Cerebellar nuclear complex (tissue), 1 donor: Measurements from ENCODE around the gene PCDHA7.
"Not testable (repeated sequence)": the region's sequence is repeated elsewhere in the genome, so short reads cannot be mapped to it uniquely, and the experiment has no call there.

Source experiments
- DNase-seq, 2 experiments: peaks; one replicate each; lab custom pipeline; 2025; lab: John Stamatoyannopoulos, UW

The PCDHA7 gene, protein sequence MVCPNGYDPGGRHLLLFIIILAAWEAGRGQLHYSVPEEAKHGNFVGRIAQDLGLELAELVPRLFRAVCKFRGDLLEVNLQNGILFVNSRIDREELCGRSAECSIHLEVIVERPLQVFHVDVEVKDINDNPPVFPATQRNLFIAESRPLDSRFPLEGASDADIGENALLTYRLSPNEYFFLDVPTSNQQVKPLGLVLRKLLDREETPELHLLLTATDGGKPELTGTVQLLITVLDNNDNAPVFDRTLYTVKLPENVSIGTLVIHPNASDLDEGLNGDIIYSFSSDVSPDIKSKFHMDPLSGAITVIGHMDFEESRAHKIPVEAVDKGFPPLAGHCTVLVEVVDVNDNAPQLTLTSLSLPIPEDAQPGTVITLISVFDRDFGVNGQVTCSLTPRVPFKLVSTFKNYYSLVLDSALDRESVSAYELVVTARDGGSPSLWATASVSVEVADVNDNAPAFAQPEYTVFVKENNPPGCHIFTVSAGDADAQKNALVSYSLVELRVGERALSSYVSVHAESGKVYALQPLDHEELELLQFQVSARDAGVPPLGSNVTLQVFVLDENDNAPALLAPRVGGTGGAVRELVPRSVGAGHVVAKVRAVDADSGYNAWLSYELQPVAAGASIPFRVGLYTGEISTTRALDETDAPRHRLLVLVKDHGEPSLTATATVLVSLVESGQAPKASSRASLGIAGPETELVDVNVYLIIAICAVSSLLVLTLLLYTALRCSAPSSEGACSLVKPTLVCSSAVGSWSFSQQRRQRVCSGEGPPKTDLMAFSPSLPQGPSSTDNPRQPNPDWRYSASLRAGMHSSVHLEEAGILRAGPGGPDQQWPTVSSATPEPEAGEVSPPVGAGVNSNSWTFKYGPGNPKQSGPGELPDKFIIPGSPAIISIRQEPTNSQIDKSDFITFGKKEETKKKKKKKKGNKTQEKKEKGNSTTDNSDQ

DNA sequence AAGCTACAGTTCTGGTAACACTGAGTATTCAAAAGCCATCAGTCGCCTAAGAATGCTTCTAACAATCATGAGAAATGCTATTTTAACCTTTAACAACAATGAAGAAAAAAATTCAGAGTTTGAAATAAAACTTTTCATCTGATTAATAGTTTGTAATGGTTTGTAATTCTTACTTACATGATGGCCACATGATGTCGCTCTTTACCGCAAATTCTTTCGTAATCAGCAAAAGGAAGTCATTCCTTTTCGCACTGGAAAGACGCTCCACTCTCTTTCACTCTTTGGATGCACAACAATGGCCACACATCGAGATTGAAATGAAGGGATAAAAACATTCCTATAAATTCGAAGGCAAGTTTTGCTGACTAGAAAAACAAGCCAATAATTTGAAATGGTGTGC lies at the start of gene PCDHA7:
Gene PCDHA7 (plus strand): TSS at position 277 of the 400 bp plus-strand sequence. CDS start 115 bp downstream, at position 392.
- no peak for DNase-seq

DNA sequence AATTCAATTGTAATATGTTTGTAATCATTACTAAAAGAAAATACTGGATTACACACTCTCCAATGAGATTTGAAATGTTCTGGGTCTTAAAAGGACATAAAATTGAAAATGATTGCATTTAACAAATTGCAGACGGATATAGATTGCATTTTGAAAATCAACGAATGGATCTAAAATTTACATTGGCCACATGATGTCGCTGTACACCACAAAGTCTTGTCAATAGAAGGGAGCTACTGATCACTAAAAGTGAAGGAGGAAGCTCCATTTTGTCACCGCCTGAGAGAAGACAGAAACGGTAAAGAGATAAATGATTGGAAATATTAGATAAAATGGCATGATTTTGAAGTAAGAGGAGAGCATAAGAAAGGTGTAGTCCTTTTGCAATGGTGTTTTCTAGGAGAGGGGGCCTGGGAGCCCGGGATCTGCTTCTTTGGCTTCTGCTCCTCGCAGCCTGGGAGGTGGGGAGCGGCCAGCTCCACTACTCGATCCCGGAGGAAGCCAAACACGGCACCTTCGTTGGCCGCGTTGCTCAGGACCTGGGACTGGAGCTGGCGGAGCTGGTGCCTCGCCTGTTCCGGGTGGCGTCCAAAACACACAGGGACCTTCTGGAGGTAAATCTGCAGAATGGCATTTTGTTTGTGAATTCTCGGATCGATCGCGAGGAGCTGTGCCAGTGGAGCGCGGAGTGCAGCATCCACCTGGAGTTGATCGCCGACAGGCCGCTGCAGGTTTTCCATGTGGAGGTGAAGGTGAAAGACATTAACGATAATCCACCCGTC lies 48.0 kb upstream of the PCDHA7 start, which contains the start of gene PCDHA1:
Gene PCDHA1 (plus strand): TSS at position 236 of the 782 bp plus-strand sequence.
- DNase-seq = no peak

DNA sequence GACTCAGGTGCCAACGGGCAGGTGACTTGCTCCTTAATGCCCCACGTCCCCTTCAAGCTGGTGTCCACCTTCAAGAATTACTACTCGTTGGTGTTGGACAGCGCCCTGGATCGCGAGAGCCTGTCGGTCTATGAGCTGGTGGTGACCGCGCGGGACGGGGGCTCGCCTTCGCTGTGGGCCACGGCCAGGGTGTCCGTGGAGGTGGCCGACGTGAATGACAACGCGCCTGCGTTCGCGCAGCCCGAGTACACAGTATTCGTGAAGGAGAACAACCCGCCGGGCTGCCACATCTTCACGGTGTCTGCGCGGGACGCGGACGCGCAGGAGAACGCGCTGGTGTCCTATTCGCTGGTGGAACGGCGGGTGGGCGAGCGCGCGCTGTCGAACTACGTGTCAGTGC lies 46.6 kb upstream of the PCDHA7 start:
- not testable (repeated sequence) for DNase-seq

DNA sequence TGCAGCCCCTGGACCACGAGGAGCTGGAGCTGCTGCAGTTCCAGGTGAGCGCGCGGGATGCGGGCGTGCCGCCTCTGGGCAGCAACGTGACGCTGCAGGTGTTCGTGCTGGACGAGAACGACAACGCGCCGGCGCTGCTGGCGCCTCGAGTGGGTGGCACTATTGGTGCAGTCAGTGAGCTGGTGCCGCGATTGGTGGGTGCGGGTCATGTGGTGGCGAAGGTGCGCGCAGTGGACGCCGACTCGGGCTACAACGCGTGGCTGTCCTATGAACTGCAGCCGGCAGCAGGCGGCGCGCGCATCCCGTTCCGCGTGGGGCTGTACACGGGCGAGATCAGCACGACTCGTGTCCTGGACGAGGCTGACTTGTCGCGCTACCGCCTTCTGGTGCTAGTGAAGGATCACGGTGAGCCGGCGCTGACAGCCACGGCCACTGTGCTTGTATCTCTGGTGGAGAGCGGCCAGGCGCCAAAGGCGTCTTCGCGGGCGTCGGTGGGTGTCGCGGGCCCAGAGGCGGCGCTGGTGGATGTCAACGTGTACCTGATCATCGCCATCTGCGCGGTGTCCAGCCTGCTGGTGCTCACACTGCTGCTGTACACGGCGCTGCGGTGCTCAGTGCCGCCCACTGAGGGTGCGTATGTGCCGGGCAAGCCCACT lies 46.1 kb upstream of the PCDHA7 start:
- DNase-seq = not testable (repeated sequence)

DNA sequence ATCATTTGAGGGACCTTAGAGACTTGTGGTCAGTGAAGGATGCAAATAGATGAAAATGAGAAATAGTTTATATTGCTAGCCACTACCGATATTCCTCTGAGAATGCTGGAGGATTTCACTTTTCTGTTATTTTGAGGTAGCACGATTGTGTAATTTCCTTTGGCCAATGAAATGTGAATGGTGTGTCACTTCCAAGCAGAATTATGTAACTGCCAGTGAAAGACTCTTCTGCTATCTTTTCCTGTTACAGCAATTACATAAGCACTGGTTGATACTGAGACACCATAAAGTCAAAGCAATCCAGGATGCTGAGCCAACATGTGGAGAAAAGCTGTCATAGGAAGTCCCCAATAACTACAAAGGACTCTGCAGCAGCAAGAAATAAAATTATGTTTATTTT lies 43.0 kb upstream of the PCDHA7 start:
- no peak for DNase-seq

DNA sequence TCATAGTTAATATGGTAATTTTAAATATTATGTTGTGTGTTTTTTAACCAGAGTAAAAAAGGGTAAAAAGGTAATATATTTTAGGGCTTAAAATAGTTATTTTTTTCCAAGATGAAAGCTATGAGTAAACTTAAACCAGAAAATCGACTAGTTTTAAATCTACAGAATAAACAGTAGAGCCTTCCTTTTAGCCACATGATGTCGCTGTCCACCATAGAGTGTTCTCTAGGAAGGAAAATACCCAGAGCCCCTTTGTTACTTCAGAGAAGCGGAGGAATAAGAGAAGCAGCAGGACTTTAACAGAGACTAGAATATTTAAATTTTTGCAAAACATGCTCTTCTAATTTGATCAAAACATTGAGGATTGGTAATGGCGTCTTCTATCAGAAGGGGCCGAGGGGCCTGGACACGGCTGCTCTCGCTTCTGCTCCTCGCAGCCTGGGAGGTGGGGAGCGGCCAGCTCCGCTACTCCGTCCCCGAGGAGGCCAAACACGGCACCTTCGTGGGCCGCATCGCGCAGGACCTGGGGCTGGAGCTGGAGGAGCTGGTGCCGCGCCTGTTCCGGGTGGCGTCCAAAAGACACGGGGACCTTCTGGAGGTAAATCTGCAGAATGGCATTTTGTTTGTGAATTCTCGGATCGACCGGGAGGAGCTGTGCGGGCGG lies 39.3 kb upstream of the PCDHA7 start, which contains the start of gene PCDHA2:
Gene PCDHA2 (plus strand): TSS at position 258 of the 664 bp plus-strand sequence.
- DNase-seq = no peak

DNA sequence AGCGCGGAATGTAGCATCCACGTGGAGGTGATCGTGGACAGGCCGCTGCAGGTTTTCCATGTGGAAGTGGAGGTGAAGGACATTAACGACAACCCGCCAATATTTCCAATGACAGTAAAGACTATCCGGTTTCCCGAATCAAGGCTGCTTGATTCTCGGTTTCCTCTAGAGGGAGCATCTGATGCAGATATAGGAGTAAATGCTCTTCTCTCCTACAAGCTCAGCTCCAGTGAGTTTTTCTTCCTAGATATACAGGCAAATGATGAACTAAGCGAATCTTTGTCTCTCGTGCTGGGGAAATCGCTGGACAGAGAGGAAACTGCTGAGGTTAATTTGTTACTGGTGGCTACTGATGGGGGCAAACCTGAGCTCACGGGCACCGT lies 38.8 kb upstream of the PCDHA7 start:
- no peak for DNase-seq

DNA sequence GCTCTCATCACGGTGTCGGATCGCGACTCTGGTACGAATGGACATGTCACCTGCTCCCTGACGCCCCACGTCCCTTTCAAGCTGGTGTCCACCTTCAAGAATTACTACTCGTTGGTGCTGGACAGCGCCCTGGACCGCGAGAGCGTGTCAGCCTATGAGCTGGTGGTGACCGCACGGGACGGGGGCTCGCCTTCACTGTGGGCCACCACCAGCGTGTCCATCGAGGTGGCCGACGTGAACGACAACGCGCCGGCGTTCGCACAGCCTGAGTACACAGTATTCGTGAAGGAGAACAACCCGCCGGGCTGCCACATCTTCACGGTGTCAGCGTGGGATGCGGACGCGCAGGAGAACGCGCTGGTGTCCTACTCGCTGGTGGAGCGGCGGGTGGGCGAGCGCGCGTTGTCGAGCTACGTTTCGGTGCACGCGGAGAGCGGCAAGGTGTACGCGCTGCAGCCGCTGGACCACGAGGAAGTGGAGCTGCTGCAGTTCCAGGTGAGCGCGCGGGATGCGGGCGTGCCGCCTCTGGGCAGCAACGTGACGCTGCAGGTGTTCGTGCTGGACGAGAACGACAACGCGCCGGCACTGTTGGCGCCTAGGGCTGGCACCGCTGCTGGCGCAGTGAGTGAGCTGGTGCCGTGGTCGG lies 37.9 kb upstream of the PCDHA7 start:
- DNase-seq = not testable (repeated sequence)

DNA sequence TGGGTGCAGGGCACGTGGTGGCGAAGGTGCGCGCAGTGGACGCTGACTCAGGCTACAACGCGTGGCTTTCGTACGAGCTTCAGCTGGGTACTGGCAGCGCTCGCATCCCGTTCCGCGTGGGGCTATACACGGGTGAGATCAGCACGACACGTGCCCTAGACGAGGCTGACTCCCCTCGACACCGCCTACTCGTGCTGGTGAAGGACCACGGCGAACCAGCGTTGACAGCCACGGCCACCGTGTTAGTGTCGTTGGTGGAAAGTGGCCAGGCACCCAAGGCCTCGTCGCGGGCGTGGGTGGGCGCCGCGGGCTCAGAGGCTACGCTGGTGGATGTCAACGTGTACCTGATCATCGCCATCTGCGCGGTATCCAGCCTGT lies 37.4 kb upstream of the PCDHA7 start:
- no peak for DNase-seq

DNA sequence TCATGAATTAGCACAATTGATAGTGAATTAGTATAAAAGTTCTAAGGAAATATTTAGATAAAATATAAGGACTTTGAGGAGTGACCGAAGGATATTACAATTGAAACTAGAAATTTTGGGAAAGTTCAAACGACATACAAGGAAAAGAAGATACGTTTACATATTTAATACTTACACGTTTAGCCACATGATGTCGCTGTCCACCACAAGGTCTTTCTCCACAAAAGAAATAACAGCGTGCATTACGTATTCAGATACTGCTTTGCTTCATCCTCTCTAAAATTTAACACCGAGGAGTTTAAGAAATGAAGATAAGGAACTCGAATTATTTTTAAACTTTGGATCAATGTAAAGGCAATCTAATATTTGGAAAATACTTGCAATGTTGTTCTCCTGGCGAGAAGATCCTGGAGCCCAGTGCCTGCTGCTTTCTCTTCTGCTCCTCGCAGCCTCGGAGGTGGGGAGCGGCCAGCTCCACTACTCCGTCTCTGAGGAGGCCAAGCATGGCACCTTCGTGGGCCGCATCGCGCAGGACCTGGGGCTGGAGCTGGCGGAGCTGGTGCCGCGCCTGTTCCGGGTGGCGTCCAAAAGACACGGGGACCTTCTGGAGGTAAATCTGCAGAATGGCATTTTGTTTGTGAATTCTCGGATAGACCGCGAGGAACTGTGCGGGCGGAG lies 33.1 kb upstream of the PCDHA7 start, which contains the start of gene PCDHA3:
Gene PCDHA3 (plus strand): TSS at position 242 of the 678 bp plus-strand sequence.
- no peak for DNase-seq

DNA sequence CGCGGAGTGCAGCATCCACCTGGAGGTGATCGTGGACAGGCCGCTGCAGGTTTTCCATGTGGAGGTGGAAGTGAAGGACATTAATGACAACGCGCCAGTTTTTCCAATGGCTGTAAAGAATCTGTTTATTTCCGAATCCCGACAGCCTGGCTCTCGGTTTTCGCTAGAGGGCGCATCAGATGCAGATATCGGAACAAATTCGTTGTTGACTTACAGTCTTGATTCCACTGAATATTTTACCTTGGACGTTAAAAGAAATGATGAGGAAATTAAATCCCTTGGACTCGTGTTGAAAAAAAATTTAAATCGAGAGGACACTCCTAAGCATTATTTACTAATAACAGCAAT lies 32.6 kb upstream of the PCDHA7 start:
- DNase-seq = no peak

DNA sequence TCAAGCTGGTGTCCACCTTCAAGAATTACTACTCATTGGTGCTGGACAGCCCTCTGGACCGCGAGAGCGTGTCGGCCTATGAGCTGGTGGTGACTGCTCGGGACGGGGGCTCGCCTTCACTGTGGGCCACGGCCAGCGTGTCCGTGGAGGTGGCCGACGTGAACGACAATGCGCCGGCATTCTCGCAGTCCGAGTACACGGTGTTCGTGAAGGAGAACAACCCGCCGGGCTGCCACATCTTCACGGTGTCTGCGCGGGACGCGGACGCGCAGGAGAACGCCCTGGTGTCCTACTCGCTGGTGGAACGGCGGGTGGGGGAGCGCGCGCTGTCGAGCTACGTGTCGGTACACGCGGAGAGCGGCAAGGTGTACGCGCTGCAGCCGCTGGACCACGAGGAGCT lies 31.7 kb upstream of the PCDHA7 start:
- not testable (repeated sequence) for DNase-seq

DNA sequence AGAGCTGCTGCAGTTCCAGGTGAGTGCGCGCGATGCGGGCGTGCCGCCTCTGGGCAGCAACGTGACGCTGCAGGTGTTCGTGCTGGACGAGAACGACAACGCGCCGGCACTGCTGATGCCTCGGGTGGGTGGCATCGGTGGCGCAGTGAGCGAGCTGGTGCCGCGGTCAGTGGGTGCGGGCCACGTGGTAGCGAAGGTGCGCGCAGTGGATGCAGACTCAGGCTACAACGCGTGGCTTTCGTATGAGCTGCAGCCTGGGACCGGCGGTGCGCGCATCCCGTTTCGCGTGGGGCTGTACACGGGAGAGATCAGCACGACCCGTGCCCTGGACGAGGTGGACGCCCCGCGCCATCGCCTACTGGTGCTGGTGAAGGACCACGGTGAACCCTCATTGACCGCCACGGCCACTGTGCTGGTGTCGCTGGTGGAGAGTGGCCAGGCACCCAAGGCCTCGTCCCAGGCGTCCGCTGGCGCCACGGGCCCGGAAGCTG lies 31.2 kb upstream of the PCDHA7 start:
- DNase-seq = no peak

DNA sequence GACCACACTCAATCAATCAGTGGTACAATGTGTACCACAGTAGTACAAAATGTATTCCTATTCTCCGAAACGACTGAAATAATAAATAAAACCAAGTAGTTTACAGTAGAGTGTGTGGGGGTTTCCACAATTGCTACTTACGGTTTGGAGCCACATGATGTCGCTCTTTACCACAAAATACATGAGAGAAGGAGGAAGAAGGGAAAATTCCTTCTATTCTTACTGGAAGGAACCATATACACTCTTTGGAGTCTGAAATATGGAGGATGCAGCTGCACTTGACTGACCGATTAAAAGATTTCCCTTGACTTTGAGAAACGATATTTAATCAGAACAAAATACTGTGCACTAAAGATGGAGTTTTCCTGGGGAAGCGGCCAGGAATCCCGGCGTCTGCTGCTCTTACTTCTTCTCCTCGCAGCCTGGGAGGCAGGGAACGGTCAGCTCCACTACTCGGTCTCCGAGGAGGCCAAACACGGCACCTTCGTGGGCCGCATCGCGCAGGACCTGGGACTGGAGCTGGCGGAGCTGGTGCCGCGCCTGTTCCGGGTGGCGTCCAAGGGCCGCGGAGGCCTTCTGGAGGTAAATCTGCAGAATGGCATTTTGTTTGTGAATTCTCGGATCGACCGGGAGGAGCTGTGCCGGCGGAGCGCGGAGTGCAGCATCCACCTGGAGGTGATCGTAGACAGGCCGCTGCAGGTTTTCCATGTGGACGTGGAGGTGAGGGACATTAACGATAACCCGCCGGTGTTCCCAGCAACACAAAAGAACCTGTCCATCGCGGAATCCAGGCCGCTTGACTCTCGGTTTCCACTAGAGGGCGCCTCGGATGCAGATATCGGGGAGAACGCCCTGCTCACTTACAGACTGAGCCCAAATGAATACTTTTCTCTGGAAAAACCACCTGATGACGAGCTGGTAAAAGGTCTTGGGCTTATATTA lies 27.0 kb upstream of the PCDHA7 start, which contains the start of gene PCDHA4:
Gene PCDHA4 (plus strand): TSS at position 235 of the 942 bp plus-strand sequence.
- no peak for DNase-seq

DNA sequence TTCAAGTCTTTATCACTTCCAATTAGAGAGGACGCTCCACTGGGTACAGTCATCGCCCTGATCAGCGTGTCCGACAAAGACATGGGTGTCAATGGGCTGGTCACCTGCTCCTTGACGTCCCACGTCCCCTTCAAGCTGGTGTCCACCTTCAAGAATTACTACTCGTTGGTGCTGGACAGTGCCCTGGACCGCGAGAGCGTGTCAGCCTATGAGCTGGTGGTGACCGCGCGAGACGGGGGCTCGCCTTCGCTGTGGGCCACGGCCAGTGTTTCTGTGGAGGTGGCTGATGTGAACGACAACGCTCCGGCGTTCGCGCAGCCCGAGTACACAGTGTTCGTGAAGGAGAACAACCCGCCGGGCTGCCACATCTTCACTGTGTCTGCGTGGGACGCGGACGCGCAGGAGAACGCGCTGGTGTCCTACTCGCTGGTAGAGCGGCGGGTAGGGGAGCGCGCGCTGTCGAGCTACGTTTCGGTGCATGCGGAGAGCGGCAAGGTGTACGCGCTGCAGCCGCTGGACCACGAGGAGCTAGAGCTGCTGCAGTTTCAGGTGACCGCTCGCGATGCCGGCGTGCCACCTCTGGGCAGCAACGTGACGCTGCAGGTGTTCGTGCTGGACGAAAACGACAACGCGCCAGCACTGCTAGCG lies 25.7 kb upstream of the PCDHA7 start:
- not testable (repeated sequence) for DNase-seq

DNA sequence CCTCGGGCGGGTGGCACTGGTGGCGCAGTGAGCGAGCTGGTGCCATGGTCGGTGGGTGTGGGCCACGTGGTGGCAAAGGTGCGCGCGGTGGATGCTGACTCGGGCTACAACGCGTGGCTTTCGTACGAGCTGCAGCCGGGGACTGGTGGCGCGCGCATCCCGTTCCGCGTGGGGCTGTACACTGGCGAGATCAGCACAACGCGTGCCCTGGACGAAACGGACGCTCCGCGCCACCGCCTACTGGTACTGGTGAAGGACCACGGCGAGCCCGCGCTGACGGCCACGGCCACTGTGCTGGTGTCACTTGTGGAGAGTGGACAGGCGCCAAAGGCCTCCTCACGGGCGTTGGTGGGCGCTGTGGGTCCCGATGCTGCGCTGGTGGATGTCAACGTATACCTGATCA lies 25.2 kb upstream of the PCDHA7 start:
- no peak for DNase-seq

DNA sequence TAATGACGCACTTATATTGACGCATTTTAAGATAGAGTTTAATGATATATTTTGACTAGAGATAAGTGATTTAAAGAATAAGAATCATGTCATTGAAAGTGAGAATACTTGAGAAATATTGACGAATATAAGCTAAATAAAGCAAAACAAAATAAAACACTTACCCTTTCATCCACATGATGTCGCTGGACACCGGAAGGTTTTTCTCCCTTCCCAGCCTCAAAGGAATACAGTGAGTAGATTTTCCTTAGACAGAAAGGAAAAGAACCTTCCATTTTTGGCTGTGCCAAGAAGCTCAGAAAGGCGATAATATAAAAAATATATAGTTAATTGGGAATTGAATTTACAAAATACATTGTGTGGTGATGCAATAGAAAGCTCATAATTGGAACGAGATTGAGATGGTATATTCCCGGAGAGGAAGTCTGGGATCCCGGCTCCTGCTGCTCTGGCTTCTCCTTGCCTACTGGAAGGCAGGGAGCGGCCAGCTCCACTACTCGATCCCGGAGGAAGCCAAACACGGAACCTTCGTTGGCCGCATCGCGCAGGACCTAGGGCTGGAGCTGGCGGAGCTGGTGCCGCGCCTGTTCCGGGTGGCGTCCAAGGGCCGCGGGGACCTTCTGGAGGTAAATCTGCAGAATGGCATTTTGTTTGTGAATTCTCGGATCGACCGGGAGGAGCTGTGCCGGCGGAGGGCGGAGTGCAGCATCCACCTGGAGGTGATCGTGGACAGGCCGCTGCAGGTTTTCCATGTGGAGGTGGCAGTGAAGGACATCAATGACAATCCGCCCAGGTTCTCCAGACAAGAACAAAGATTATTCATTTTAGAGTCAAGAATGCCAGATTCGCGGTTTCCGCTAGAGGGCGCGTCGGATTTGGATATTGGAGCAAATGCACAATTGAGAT lies 12.4 kb upstream of the PCDHA7 start, which contains the start of gene PCDHA5:
Gene PCDHA5 (plus strand): TSS at position 239 of the 906 bp plus-strand sequence.
- no peak for DNase-seq
